H1 (cell line): ENCODE measurements around the gene SCN2B. TPM values are rescaled to one million over a fixed set of nuclear protein-coding genes. Genes with fewer than 3 reads are reported as not detected.

Experiments used
- CTCF ChIA-PET: fragments of 300-600 bp; sonication (Branson Sonifier 250); formaldehyde crosslinking; loops from one replicate; lab custom pipeline; 2021; ENCODE audit not compliant: partially characterized antibody; lab: Charles Lee
- POLR2A ChIA-PET: fragments of 300-600 bp; sonication (Branson Sonifier 250); formaldehyde crosslinking; loops from one replicate; lab custom pipeline; 2021; ENCODE audit warnings: inconsistent platforms; ENCODE audit not compliant: partially characterized antibody; lab: Charles Lee
- DNase-seq, 2 experiments: peaks; one replicate each; pipeline versions ENCODE4 v3.0.0 to v3.0.0-alpha.2; 2010 to 2022; ENCODE audit warnings: low spot score in 2 of 2, low read depth in 1 of 2, mixed read lengths in 1 of 2
- FAIRE-seq: peaks from 2 replicates; lab custom pipeline; 2011; peaks lifted over from hg19 to GRCh38; lab: Jason Lieb, UNC
- H2AFZ ChIP-seq: 2 replicates; pipeline ENCODE4 v1.8.1; 2012; ENCODE audit warnings: low read length, inconsistent platforms
- H2AK5ac ChIP-seq: 2 replicates; pipeline ENCODE4 v1.6.1; 2013; ENCODE audit warnings: low read depth, low read length
- H2BK120ac ChIP-seq: replicated peaks from 2 replicates; pipeline ENCODE3; 2013; ENCODE audit warnings: low read depth, low read length, inconsistent platforms
- H2BK12ac ChIP-seq: 2 replicates; pipeline ENCODE4 v1.6.1; 2013; ENCODE audit warnings: low read depth, low read length
- H2BK15ac ChIP-seq: 2 replicates; pipeline ENCODE4 v1.6.1; 2013; ENCODE audit warnings: low read length
- H2BK20ac ChIP-seq: 2 replicates; pipeline ENCODE4 v1.6.1; 2013; ENCODE audit warnings: low read length
- H2BK5ac ChIP-seq: 2 replicates; pipeline ENCODE4 v1.6.1; 2013; ENCODE audit warnings: low read depth, low read length
- H3K14ac ChIP-seq: 2 replicates; pipeline ENCODE4 v1.6.1; 2013; ENCODE audit warnings: inconsistent platforms; ENCODE audit not compliant: insufficient read length
- H3K18ac ChIP-seq: 2 replicates; pipeline ENCODE4 v1.6.1; 2013; ENCODE audit warnings: low read length; ENCODE audit errors: extremely low read depth
- H3K23ac ChIP-seq: 2 replicates; pipeline ENCODE4 v1.6.1; 2013; ENCODE audit warnings: inconsistent platforms; ENCODE audit not compliant: insufficient read length
- H3K23me2 ChIP-seq: 2 replicates; pipeline ENCODE4 v1.6.1; 2013; ENCODE audit warnings: low read depth, low read length
- H3K27ac ChIP-seq: 2 replicates; pipeline ENCODE4 v1.6.1; 2011; ENCODE audit warnings: low read depth, low read length, inconsistent platforms
- H3K27me3 ChIP-seq, 4 experiments: replicated peaks in 1 of 4; 1 replicate in 1 of 4; 2 replicates in 3 of 4; pipeline versions ENCODE4 v1.6.1 to v1.8.1; 2011 to 2013; ENCODE audit warnings: low read length in 3 of 4, mild to moderate bottlenecking in 3 of 4, inconsistent platforms in 2 of 4, mixed read lengths in 2 of 4, moderate library complexity in 1 of 4; ENCODE audit not compliant: control insufficient read depth in 3 of 4, insufficient read depth in 3 of 4; ENCODE audit errors: extremely low read depth in 1 of 4
- H3K36me3 ChIP-seq, 4 experiments: 2 replicates each; pipeline versions ENCODE4 v1.6.1 to v1.8.1; 2011 to 2013; ENCODE audit warnings: mild to moderate bottlenecking in 4 of 4, low read length in 3 of 4, moderate library complexity in 2 of 4, control low read depth in 1 of 4, inconsistent platforms in 1 of 4; ENCODE audit not compliant: insufficient read depth in 4 of 4, control insufficient read depth in 2 of 4
- H3K4ac ChIP-seq: replicated peaks from 2 replicates; pipeline ENCODE3; 2013; ENCODE audit warnings: low read length, low read depth, mixed read lengths, inconsistent platforms; ENCODE audit not compliant: insufficient read length
- H3K4me1 ChIP-seq, 4 experiments: replicated peaks in 1 of 4; 1 replicate in 1 of 4; 2 replicates in 3 of 4; pipeline versions ENCODE4 v1.6.1 to v1.8.1; 2011 to 2013; ENCODE audit warnings: low read length in 3 of 4, inconsistent platforms in 2 of 4, mixed read lengths in 1 of 4; ENCODE audit not compliant: insufficient read depth in 4 of 4, control insufficient read depth in 3 of 4
- H3K4me2 ChIP-seq, 2 experiments: 2 replicates each; pipeline versions ENCODE4 v1.6.1 to v1.8.1; 2011 to 2013; ENCODE audit warnings: low read depth in 2 of 2, low read length in 2 of 2, control low read depth in 1 of 2, inconsistent platforms in 1 of 2, mild to moderate bottlenecking in 1 of 2; ENCODE audit not compliant: insufficient read depth in 1 of 2
- H3K4me3 ChIP-seq, 4 experiments: fragments of 200-600, 300-600 bp in 1 of 4; sonication (generic), shearing (Covaris generic), sonication (Bioruptor Twin) in 1 of 4; 2 replicates each; pipeline versions ENCODE4 v1.5.1 to v1.8.1; 2011 to 2016; ENCODE audit warnings: low read length in 4 of 4, low read depth in 3 of 4, control low read depth in 2 of 4, inconsistent platforms in 2 of 4, mild to moderate bottlenecking in 2 of 4, mixed read lengths in 1 of 4, moderate library complexity in 1 of 4; ENCODE audit not compliant: insufficient read depth in 2 of 4; ENCODE audit errors: extremely low read depth in 1 of 4
- H3K56ac ChIP-seq: replicated peaks from 2 replicates; pipeline ENCODE3; 2013; ENCODE audit warnings: low read depth, mild to moderate bottlenecking, mixed read lengths, low read length, inconsistent platforms; ENCODE audit not compliant: insufficient read length
- H3K79me1 ChIP-seq: 2 replicates; pipeline ENCODE4 v1.6.1; 2013; ENCODE audit warnings: low read depth, low read length, control low read depth
- H3K79me2 ChIP-seq, 2 experiments: 2 replicates each; pipeline versions ENCODE4 v1.6.1 to v1.8.1; 2012 to 2013; ENCODE audit warnings: low read length in 2 of 2, mild to moderate bottlenecking in 2 of 2, inconsistent platforms in 1 of 2; ENCODE audit not compliant: insufficient read depth in 2 of 2, control insufficient read depth in 1 of 2
- H3K9ac ChIP-seq, 4 experiments: replicated peaks in 1 of 4; 1 replicate in 1 of 4; 2 replicates in 3 of 4; pipeline versions ENCODE4 v1.6.1 to v1.8.1; 2011 to 2013; ENCODE audit warnings: low read depth in 3 of 4, low read length in 3 of 4, control low read depth in 2 of 4, mild to moderate bottlenecking in 2 of 4, moderate library complexity in 2 of 4, inconsistent platforms in 1 of 4; ENCODE audit errors: extremely low read depth in 1 of 4
- H3K9me3 ChIP-seq, 2 experiments: 2 replicates each; pipeline versions ENCODE4 v1.6.1 to v1.8.1; 2012 to 2013; ENCODE audit warnings: mild to moderate bottlenecking in 2 of 2, moderate library complexity in 2 of 2, control low read depth in 1 of 2, inconsistent platforms in 1 of 2, low read depth in 1 of 2, low read length in 1 of 2, mixed read lengths in 1 of 2; ENCODE audit not compliant: insufficient read depth in 2 of 2
- H4K20me1 ChIP-seq, 2 experiments: replicated peaks in 1 of 2; 2 replicates each; pipeline versions ENCODE3 to v1.8.1; 2011 to 2013; ENCODE audit warnings: inconsistent platforms in 2 of 2, low read length in 2 of 2, mild to moderate bottlenecking in 1 of 2; ENCODE audit not compliant: insufficient read depth in 2 of 2, control insufficient read depth in 1 of 2
- H4K5ac ChIP-seq: 2 replicates; pipeline ENCODE4 v1.6.1; 2013; ENCODE audit warnings: low read length, low read depth, mixed read lengths, inconsistent platforms; ENCODE audit not compliant: insufficient read length
- H4K8ac ChIP-seq: 2 replicates; pipeline ENCODE4 v1.8.0; 2013; ENCODE audit warnings: mild to moderate bottlenecking, moderate library complexity, low read length, inconsistent platforms; ENCODE audit not compliant: insufficient read depth; ENCODE audit errors: extremely low read depth
- H4K91ac ChIP-seq: replicated peaks from 2 replicates; pipeline ENCODE3; 2013; ENCODE audit warnings: low read length, mixed read lengths, inconsistent platforms; ENCODE audit not compliant: insufficient read length
- CHD1 ChIP-seq: IDR thresholded peaks from 2 replicates; pipeline ENCODE4 v1.6.1; 2012; ENCODE audit warnings: low read depth, low read length, improper control_type of control experiment
- HDAC6 ChIP-seq: IDR thresholded peaks from one replicate; pipeline ENCODE4 v1.7.1; 2012; ENCODE audit warnings: low read depth, mild to moderate bottlenecking, inconsistent platforms, low read length, moderate library complexity
- KDM1A ChIP-seq: fragments of 200-600, 300-600 bp; sonication (generic); IDR thresholded peaks from 2 replicates; pipeline ENCODE4 v1.7.1; 2016; ENCODE audit warnings: mild to moderate bottlenecking, low read length, borderline replicate concordance
- MAX ChIP-seq: IDR thresholded peaks from 2 replicates; pipeline ENCODE4 v1.6.1; 2012; ENCODE audit warnings: inconsistent platforms
- RAD21 ChIP-seq, 2 experiments: IDR thresholded peaks in 1 of 2; conservative IDR thresholded peaks in 1 of 2; 2 replicates each; pipeline ENCODE4 v1.6.1; 2011; ENCODE audit warnings: low read depth in 2 of 2, low read length in 2 of 2, improper control_type of control experiment in 1 of 2, inconsistent platforms in 1 of 2, mild to moderate bottlenecking in 1 of 2, moderate library complexity in 1 of 2
- SIN3A ChIP-seq, 2 experiments: IDR thresholded peaks in 1 of 2; conservative IDR thresholded peaks in 1 of 2; 2 replicates each; pipeline ENCODE4 v1.6.1; 2011 to 2012; ENCODE audit warnings: low read length in 2 of 2, improper control_type of control experiment in 1 of 2, low read depth in 1 of 2, mild to moderate bottlenecking in 1 of 2
- WGBS, 2 experiments: shearing (Covaris generic) in 1 of 2; methylation state at CpG; one replicate each; pipeline versions ENCODE4 v1.1.6 to v1.1.7; 2013 to 2015; ENCODE audit warnings: low lambda C conversion rate in 2 of 2, mixed read lengths in 2 of 2, inconsistent platforms in 1 of 2, low coverage in 1 of 2, missing lambda C conversion rate in 1 of 2; ENCODE audit not compliant: insufficient replicate concordance in 2 of 2, insufficient coverage in 1 of 2, insufficient read length in 1 of 2; ENCODE audit errors: extremely low coverage in 1 of 2, missing lambda C conversion rate in 1 of 2; 5-methylcytosine and 5-hydroxymethylcytosine counted together
- polyA plus RNA-seq, 7 experiments: library from polyadenylated mRNA; depleted of rRNA in 3 of 7; stranded (reverse) in 5 of 7; unstranded in 2 of 7; fragments of >200 nt in 5 of 7; fragments of 200-250 nt in 2 of 7; gene quantifications; 1 replicate in 5 of 7; 2 replicates in 1 of 7; 4 replicates in 1 of 7; pipeline versions ENCODE4 v1.2.1 to v1.2.3, GENCODE V29; 2011 to 2013; ENCODE audit warnings: missing spikeins in 2 of 7, mixed read lengths in 2 of 7
- total RNA-seq: library from RNA; stranded (reverse); fragmentation: NEBNext Ultra II Directional; extraction: Animal tissue kit (Norgen Biotek cat#: 25700); gene quantifications from 2 replicates; pipeline ENCODE4 v1.2.1, GENCODE V29; 2021
- TF ChIP-seq, protein P1 (sequence below), 3 experiments: IDR thresholded peaks; 1 replicate in 2 of 3; 2 replicates in 1 of 3; pipeline versions ENCODE4 v1.5.1 to v1.6.1; 2011; ENCODE audit warnings: low read length in 3 of 3, mild to moderate bottlenecking in 3 of 3, inconsistent platforms in 2 of 3, low read depth in 1 of 3, moderate library complexity in 1 of 3; ENCODE audit not compliant: insufficient read depth in 1 of 3; ENCODE audit errors: control extremely low read depth in 1 of 3

The SCN2B gene
- total and polyA plus RNA-seq, 2 of the 8 experiments (the other 6 are each of a cell fraction or from before 2014, with no cell fraction given): 0.14 to 0.24 TPM

DNA sequence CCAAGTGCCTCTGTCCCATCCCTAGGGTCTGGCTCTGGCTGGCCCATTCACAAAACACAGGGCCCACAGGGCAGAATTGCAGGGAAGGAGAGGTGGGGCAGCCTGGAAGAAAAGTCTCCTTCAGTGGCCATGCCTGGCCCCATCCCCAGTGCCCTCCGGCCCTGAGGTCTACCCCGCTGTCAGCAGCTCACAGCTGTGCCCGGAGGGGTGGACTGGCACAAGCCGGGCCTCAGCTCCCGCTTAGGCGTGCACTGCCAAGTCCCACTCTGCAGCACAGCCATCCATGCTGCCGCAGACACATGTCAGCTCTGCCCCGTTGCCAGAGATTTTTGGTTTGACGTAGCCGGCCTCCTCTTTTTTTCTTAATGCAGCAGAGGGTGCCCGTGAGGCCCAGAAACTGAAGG is 3.9 kb upstream of the SCN2B start:
- Histone ChIP-seq H2AK5ac (no peak overlapping the region), H2BK12ac (0 out of 2 replicates have a peak overlapping the region, but pooled peaks have one; percentile 6), H3K4ac (no peak overlapping the region), H3K36me3 (no peaks in the 10 kb centered on the region), H2BK20ac (0 out of 2 replicates have a peak overlapping the region, but pooled peaks have one; percentile 80), H2AFZ (peak overlapping the region; percentile 46; the same call in 1 of the 2 replicates), H3K23me2 (peaks cover 11% of the 10 kb centered on the region), H2BK5ac (no peak overlapping the region; the same call in 1 of the 2 replicates), H3K4me2 (peak overlapping the region; percentile 33 to 65; a peak in 3 of 4 replicates), H3K18ac (no peak overlapping the region; the same call in 1 of the 2 replicates), H2BK15ac (no peak overlapping the region), H4K8ac (peak overlapping the region; percentile 89; the same call in 1 of the 2 replicates), H3K9me3 (no peaks in the 10 kb centered on the region), H4K20me1 (no peaks in the 10 kb centered on the region), H3K79me2 (no peaks in the 10 kb centered on the region), H3K14ac (no peak overlapping the region), H3K27me3 (peaks cover 0 to 8% (median 7%) of the 10 kb centered on the region in 4 experiments; a peak in 5 of 7 replicates), H3K79me1 (no peaks in the 10 kb centered on the region), H3K4me1 (peaks cover 7 to 21% (median 11%) of the 10 kb centered on the region in 4 experiments), H4K91ac (peak overlapping the region; percentile 47), H4K5ac (no peak overlapping the region), H3K23ac (no peak overlapping the region), H3K9ac (no peak overlapping the region), H2BK120ac (no peak overlapping the region), H3K4me3 (peak overlapping the region in 3 of 4 experiments; percentile 8 to 42 (median 10); a peak in 5 of 8 replicates), H3K27ac (no peak overlapping the region), H3K56ac (no peak overlapping the region)
- DNase-seq (peak in 1 of 2 experiments; percentile 77), FAIRE-seq (no peak)
- POLR2A ChIA-PET: interaction anchor here (1.1 to 1.4 kb wide), 4 partner anchors 9 to 28 kb away, joined by 3 to 4 read pairs (median 4); partner anchors contain the start of gene SCN4B
- CTCF ChIA-PET: interaction anchor here (0.7 to 3.9 kb wide), 14 partner anchors 9 to 452 kb away, joined by 3 to 59 read pairs (median 6); no protein-coding TSS in a partner anchor
- 16% methylated on average over 11 of the region's 11 CpGs; no CpG with 5 or more reads in 1 of the 2 experiments for WGBS, 2 experiments
- TF ChIP-seq CHD1: no peak
- peak; percentile 84 for TF ChIP-seq MAX
- TF ChIP-seq KDM1A: 0 out of 2 replicates have a peak, but pooled peaks have one; percentile 16
- TF ChIP-seq HDAC6: no peak
- TF ChIP-seq, protein P1, sequence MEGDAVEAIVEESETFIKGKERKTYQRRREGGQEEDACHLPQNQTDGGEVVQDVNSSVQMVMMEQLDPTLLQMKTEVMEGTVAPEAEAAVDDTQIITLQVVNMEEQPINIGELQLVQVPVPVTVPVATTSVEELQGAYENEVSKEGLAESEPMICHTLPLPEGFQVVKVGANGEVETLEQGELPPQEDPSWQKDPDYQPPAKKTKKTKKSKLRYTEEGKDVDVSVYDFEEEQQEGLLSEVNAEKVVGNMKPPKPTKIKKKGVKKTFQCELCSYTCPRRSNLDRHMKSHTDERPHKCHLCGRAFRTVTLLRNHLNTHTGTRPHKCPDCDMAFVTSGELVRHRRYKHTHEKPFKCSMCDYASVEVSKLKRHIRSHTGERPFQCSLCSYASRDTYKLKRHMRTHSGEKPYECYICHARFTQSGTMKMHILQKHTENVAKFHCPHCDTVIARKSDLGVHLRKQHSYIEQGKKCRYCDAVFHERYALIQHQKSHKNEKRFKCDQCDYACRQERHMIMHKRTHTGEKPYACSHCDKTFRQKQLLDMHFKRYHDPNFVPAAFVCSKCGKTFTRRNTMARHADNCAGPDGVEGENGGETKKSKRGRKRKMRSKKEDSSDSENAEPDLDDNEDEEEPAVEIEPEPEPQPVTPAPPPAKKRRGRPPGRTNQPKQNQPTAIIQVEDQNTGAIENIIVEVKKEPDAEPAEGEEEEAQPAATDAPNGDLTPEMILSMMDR (IDR thresholded peaks at IDR 0.05; ENCODE audit: control extremely low read depth in 1 of 3, insufficient read depth in 1 of 3, low read depth in 1 of 3, low read length in 3 of 3): peak in 2 of 3 experiments; percentile 8; a peak in 2 of 4 replicates
- TF ChIP-seq SIN3A (conservative IDR thresholded peaks at IDR 0.05 in 1 of 2, IDR thresholded peaks at IDR 0.05 in 1 of 2; ENCODE audit: low read depth in 1 of 2, low read length in 2 of 2): peak in 1 of 2 experiments; percentile 55; a peak in 1 of 4 replicates
- TF ChIP-seq RAD21 (IDR thresholded peaks at IDR 0.05 in 1 of 2, conservative IDR thresholded peaks at IDR 0.05 in 1 of 2; ENCODE audit: low read depth in 2 of 2, low read length in 2 of 2): peak; percentile 11 to 19; a peak in 1 of 4 replicates
